Central memory CD8-positive, alpha-beta T cell (primary cell): Measurements from ENCODE around the gene SAXO2.
"Not testable (repeated sequence)": the region's sequence is repeated elsewhere in the genome, so short reads cannot be mapped to it uniquely, and the experiment has no call there.

Source experiments
- ATAC-seq: fragments of 150-1000 bp; cut with Tn5 transposase; replicated peaks from 2 replicates; pipeline ENCODE4 v1.10.0; 2022; ENCODE audit warnings: mild to moderate bottlenecking, moderate FRiP score, moderate number of reproducible peaks; ENCODE audit not compliant: poor library complexity, severe bottlenecking; ENCODE audit errors: extremely low read depth
- DNase-seq, 2 donors: peaks; one replicate each; pipeline ENCODE4 v3.0.0; 2021; ENCODE audit warnings: low spot score in 2 of 2
- H3K27ac Mint-ChIP-seq: one replicate; pipeline ENCODE4 v1.8.0; 2022; ENCODE audit warnings: low read depth, mild to moderate bottlenecking, moderate library complexity, mixed read lengths
- H3K27me3 Mint-ChIP-seq: one replicate; pipeline ENCODE4 v1.8.0; 2022; ENCODE audit warnings: mixed read lengths
- H3K36me3 Mint-ChIP-seq: one replicate; pipeline ENCODE4 v1.8.0; 2022; ENCODE audit warnings: mild to moderate bottlenecking, moderate library complexity, mixed read lengths; ENCODE audit not compliant: insufficient read depth
- H3K4me1 Mint-ChIP-seq: one replicate; pipeline ENCODE4 v1.8.0; 2022; ENCODE audit warnings: mixed read lengths
- H3K4me3 Mint-ChIP-seq: one replicate; pipeline ENCODE4 v1.8.0; 2022; ENCODE audit warnings: mild to moderate bottlenecking, moderate library complexity, mixed read lengths
- H3K9me3 Mint-ChIP-seq: one replicate; pipeline ENCODE4 v1.8.0; 2022; ENCODE audit warnings: mixed read lengths

SAXO2 gene

GRCh38 chr15:82319522-82320278, 57.1 kb downstream of the SAXO2 start:
- not testable (repeated sequence) for H3K27ac Mint-ChIP-seq, DNase-seq, H3K4me3 Mint-ChIP-seq, H3K36me3 Mint-ChIP-seq, H3K27me3 Mint-ChIP-seq, H3K9me3 Mint-ChIP-seq, ATAC-seq, H3K4me1 Mint-ChIP-seq

DNA sequence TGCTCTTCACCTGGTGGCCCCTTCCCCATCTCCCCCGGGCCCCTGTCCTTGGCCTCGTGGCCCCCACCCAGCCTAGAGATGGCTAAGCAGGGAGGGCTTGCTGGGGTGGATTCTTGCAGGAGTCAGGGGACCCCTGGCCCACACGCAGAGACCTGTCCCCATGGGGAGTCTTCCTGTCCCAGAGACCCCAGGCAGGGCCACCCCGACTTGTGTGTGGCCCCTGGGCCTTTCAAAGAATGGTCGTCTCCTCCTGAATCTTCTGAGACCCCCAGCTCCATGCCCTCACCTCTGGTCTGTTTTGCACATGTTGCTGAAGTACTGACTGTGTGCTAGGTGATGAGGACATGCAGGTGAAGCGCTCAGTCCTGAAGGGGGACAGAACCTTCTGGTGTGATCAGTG, 58.2 kb downstream of the SAXO2 start:
- not testable (repeated sequence) for H3K9me3 Mint-ChIP-seq, ATAC-seq, H3K27ac Mint-ChIP-seq, DNase-seq, H3K36me3 Mint-ChIP-seq, H3K4me3 Mint-ChIP-seq, H3K27me3 Mint-ChIP-seq, H3K4me1 Mint-ChIP-seq

DNA sequence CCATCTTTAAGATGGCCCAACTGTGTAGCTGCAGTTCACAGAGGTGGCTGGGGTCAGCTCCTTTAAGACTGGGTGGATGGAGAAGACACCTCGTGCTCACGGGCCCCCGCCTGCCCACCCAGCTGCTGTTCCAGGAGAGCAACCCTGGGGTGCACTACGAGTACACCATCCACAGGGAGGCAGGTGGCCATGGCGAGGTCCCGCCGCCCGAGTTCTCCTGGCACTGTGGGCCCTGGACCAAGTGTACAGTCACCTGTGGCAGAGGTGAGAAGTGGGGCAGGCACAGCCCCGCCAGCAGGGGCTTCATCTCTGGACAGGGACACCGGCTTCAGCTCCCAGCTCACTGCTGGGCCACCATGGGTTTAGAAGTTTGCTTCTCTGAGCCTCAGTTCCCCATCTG, 59.9 kb downstream of the SAXO2 start:
- not testable (repeated sequence) for H3K27me3 Mint-ChIP-seq, ATAC-seq, H3K27ac Mint-ChIP-seq, H3K9me3 Mint-ChIP-seq, DNase-seq, H3K4me3 Mint-ChIP-seq, H3K4me1 Mint-ChIP-seq, H3K36me3 Mint-ChIP-seq

GRCh38 chr15:82324831-82325230, 62.2 kb downstream of the SAXO2 start:
- not testable (repeated sequence) for H3K27ac Mint-ChIP-seq, H3K9me3 Mint-ChIP-seq, H3K27me3 Mint-ChIP-seq, H3K4me1 Mint-ChIP-seq, H3K36me3 Mint-ChIP-seq, ATAC-seq, H3K4me3 Mint-ChIP-seq, DNase-seq

DNA sequence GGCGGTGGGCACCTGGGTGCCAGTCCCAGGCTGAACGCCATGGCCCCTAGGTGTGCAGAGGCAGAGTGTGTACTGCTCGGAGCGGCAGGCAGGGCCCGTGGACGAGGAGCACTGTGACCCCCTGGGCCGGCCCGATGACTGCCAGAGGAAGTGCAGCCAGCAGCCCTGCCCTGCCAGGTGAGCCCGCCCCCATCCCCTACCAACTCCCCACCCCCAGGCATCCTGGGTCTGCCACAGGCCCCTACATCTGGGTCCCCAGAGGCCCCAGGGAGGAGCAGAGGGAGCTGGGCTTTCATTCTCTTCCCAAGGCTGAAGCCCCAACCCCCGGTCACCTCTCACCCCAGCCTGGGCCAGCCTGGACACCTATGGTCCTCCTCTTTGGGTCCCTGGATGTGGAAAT, 63.0 kb downstream of the SAXO2 start:
- H3K4me3 Mint-ChIP-seq, H3K27me3 Mint-ChIP-seq, H3K9me3 Mint-ChIP-seq, H3K36me3 Mint-ChIP-seq, DNase-seq, H3K27ac Mint-ChIP-seq, H3K4me1 Mint-ChIP-seq, ATAC-seq: not testable (repeated sequence)

DNA sequence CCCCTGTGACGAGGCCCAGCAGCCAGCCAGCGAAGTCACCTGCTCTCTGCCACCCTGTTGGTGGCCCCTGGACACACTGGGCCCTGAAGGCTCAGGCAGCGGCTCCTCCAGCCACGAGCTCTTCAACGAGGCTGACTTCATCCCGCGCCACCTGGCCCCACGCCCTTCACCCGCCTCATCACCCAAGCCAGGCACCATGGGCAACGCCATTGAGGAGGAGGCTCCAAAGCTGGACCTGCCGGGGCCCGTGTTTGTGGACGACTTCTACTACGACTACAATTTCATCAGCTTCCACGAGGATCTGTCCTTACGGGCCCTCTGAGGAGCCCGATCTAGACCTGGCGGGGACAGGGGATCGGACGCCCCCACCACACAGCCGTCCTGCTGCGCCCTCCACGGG, 64.3 kb downstream of the SAXO2 start:
- DNase-seq, H3K27me3 Mint-ChIP-seq, H3K27ac Mint-ChIP-seq, H3K36me3 Mint-ChIP-seq, H3K4me3 Mint-ChIP-seq, H3K9me3 Mint-ChIP-seq, ATAC-seq, H3K4me1 Mint-ChIP-seq: not testable (repeated sequence)

GRCh38 chr15:82327372-82327771, 64.8 kb downstream of the SAXO2 start:
- not testable (repeated sequence) for H3K36me3 Mint-ChIP-seq, H3K9me3 Mint-ChIP-seq, H3K27me3 Mint-ChIP-seq, ATAC-seq, H3K27ac Mint-ChIP-seq, H3K4me1 Mint-ChIP-seq, DNase-seq, H3K4me3 Mint-ChIP-seq

DNA sequence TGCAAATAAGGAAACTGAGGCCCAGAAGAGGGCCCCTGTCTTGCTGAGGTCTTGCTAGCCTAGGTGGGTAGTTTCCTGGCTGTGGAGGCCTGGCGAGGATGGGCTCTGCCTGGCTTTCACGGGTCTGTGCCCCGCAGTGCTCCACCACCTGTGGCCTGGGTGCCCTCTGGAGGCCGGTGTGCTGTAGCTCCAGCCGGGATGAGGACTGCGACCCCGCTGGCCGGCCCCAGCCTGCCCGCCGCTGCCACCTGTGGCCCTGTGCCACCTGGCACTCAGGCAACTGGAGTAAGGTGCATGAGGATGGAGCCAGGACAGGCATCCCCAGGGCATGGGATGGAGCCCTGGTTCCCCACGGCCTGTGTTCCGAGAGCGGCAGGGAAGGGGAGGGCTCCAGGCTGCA, 66.4 kb downstream of the SAXO2 start:
- not testable (repeated sequence) for DNase-seq, H3K4me3 Mint-ChIP-seq, ATAC-seq, H3K36me3 Mint-ChIP-seq, H3K27ac Mint-ChIP-seq, H3K9me3 Mint-ChIP-seq, H3K27me3 Mint-ChIP-seq, H3K4me1 Mint-ChIP-seq

GRCh38 chr15:82330921-82331320, 68.3 kb downstream of the SAXO2 start:
- H3K27ac Mint-ChIP-seq, H3K36me3 Mint-ChIP-seq, H3K9me3 Mint-ChIP-seq, ATAC-seq, H3K27me3 Mint-ChIP-seq, H3K4me3 Mint-ChIP-seq, H3K4me1 Mint-ChIP-seq, DNase-seq: not testable (repeated sequence)

GRCh38 chr15:82331576-82332304, 69.1 kb downstream of the SAXO2 start:
- H3K27me3 Mint-ChIP-seq, H3K4me1 Mint-ChIP-seq, DNase-seq, H3K4me3 Mint-ChIP-seq, H3K27ac Mint-ChIP-seq, H3K36me3 Mint-ChIP-seq, H3K9me3 Mint-ChIP-seq: not testable (repeated sequence)
- ATAC-seq = peak; percentile 95

- H3K9me3 Mint-ChIP-seq, H3K36me3 Mint-ChIP-seq, H3K4me1 Mint-ChIP-seq, H3K27me3 Mint-ChIP-seq, ATAC-seq, H3K4me3 Mint-ChIP-seq, H3K27ac Mint-ChIP-seq: not testable (repeated sequence)
- peak in 1 of 2 donors; percentile 2 for DNase-seq
These were observed 70.3 kb downstream of the SAXO2 start for GRCh38 chr15:82332711-82333602.

DNA sequence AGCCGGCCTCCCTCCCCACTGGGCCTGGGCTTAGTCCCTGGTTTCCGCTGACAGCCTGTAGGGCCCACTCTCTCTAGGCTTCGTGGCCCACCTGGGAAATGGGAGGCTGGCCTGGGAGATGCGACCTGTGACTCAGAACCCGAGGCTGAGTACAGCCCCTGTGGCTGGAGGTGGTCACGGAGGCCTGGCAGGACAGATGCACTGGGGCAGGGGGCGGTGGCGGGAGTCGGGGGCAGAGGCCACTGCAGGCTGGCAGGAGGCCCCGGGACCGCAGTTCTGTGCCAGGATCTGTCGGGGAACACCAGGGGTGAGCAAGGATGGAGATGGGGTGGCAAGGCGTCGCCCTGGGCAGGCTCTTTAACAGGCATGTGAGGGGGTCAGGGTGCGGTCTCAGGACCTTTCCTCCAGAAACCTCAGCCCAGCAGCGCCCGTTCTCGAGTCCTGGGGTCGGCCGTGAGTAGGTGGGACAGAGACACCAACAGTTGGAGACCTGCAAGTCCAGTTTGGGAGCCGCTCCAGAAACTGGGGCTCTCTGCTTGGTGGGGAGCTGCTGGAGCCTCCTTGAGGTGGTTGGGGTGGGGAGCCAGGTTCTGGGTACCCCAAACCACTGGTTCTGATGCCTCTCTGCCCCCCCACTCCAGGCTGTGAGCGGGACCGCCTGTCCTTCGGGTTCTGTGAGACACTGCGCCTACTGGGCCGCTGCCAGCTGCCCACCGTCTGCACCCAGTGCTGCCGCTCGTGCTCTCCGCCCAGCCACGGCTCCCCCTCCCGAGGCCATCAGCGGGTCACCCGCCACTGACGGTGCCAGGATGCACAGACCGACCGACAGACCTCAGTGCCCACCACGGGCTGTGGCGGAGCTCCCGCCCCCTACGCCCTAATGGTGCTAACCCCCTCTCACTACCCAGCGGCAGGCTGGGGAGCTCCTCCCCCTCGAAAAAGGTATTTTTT, 71.3 kb downstream of the SAXO2 start:
- not testable (repeated sequence) for H3K36me3 Mint-ChIP-seq, H3K27ac Mint-ChIP-seq, H3K4me3 Mint-ChIP-seq, H3K9me3 Mint-ChIP-seq, H3K27me3 Mint-ChIP-seq, ATAC-seq, H3K4me1 Mint-ChIP-seq
- peak in 1 of 2 donors; percentile 9 for DNase-seq
